ENCODE measurements around the gene ZNF423.

Gene ZNF423

GRCh38 chr16:49659356-49659755 lies 196.6 kb downstream of the ZNF423 start:
- DNase-seq: no peak

- no peak for DNase-seq
Observed at GRCh38 chr16:49658531-49658930, 197.4 kb downstream of the ZNF423 start.

- DNase-seq: no peak
Observed at GRCh38 chr16:49657736-49658465, 198.0 kb downstream of the ZNF423 start.

DNA sequence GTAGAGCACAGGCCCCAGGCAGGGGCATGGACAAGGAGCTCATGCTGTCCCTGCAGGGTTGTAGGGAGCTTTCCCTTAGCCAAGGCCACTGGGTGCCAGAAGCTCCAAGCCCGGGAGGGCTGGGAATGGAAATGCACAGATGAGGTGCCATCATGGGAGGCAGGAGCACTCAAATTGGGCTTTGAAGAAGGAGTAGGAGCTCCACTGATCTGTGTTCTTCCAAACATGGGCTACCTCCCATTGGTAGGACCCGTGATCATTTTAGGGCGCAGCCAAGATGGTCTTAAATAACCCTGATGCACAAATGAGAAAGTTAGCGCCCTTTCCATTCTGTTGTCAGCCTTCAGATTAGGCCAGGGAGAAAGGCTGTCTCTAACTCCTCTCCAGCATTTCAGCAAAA lies 201.5 kb downstream of the ZNF423 start:
- no peak for DNase-seq

DNA sequence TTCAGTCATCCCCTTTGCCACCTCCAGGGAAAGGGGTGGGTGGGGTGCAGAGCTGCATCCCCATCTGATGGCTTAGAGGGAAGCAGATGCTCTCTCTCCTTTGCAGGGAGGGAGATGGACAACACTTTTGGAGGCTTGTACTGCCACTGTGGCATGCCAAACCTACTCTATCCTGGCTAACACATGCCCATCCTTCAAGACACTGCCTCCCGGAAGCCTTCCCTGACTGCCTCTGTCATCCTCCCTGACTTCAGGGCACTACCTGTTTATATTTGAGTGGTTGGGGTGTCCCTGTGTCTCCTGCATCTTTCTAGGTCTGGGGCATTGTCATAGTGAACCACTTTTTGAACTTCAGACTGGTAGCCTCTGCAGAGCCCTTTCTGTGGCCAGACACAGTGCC lies 202.3 kb downstream of the ZNF423 start:
- no peak for DNase-seq

DNA sequence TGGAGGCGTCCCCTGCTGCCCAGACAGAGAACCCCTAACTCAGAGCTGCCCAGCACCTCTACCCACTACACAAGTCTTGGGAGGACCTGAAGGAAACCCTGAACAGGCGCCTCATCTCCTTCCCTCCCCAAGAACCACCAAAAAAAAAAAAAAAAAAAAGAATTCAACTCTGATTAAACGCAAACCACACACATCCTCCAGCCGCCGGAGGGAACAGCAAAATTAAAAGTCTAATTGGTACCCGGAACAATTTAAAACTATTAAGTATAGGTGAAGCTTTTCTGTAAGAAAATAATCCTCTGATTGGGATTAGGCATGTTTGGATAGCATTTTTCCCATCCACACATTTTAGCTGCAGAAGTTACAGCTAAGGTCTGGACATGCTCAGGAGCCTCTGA lies 202.7 kb downstream of the ZNF423 start:
- no peak for DNase-seq

DNA sequence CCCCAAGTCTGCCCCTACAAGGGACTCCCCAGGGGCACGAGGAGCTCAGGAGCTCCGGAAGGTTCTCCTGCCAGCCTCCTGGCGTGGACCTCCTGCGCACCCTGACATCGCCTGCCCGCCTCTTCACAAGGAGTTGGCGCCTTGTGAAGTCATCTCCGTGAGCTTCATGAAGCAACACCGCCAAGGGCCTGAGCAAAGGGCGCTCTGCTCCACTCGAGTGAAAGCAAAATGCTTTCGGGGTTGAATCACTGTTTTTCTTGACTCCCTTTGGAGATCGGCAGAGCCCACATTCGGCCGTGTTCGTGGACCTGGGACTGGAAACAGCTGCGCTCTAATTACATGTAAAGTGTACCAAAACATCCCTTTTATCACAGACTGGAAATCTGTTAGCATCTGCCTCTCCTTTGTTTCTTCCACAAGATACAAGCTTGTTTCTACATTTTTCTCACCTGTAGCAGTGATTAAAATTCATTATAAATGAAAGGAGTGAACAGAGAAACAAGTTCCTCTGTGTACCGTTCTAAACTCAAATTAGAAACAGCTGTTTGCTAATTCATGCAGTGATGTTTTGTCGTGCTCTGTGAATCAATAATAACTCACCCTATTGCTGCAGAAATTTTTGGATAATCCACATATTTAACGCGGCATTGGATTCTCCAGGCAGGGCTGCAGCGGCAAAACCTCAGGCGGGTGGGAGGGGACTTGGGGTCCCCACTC lies 203.3 kb downstream of the ZNF423 start:
- no peak for DNase-seq

- DNase-seq: no peak
Observed at GRCh38 chr16:49651996-49652395, 203.9 kb downstream of the ZNF423 start.

GRCh38 chr16:49651226-49651625 lies 204.7 kb downstream of the ZNF423 start:
- no peak for DNase-seq

DNA sequence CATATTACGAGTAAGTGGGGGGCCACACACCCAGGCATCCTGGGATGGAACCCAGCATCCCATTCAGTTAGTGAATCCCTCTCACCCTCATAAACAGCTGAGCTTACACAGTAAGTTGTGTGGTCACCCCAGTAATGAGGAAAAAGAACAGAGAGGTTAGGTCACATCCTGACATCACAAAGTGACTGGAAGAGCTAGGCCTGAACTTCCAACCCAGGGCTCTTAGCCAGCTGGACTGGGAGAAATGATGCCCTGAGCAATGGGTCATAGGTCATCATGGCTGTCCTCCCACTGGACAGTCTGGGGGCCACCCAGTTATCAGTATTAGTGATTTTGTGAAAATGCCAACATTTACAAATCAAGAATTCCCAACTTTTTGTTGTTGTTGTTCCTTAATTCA lies 205.3 kb downstream of the ZNF423 start:
- no peak for DNase-seq

DNA sequence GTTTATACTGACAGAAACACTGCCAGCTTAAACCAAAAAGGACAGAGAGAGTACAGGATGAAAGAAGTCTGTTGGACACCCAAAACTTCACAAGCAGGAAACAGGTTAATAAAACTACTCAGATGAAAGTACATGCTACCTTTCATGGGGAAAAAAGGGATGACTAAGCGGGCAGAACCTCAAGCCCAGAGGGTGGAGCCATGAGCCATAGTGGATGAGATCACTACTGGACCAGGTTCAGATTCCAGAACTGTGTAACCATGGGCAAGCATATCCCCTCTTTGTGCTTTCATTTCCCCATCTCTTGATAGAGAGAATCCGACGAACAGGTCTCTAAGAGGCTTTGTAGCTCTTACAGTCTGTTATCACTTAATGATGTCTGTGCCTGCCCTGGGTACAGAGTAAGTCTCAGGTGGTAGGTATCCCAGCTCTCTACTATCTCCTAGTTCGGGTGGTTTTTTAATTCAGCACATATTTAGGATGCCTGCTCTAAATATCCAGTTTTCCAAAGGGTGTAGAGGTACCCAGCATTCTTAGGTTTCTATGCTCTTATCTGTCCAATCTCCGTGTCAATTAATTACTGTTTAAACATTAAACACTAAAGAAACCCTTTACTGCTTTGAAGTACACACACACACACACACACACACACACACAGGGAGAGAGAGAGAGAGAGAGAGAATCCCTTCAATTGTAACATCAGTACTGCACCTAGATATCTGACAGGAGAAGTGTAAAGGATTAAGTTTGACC lies 206.7 kb downstream of the ZNF423 start:
- no peak for DNase-seq

GRCh38 chr16:49647673-49648072 lies 208.2 kb downstream of the ZNF423 start:
- DNase-seq: no peak

- DNase-seq: no peak
Observed at GRCh38 chr16:49645263-49645662, 210.6 kb downstream of the ZNF423 start.

GRCh38 chr16:49644145-49644463 lies 211.8 kb downstream of the ZNF423 start:
- no peak for DNase-seq

GRCh38 chr16:49643429-49644144 lies 212.3 kb downstream of the ZNF423 start:
- DNase-seq: no peak

DNA sequence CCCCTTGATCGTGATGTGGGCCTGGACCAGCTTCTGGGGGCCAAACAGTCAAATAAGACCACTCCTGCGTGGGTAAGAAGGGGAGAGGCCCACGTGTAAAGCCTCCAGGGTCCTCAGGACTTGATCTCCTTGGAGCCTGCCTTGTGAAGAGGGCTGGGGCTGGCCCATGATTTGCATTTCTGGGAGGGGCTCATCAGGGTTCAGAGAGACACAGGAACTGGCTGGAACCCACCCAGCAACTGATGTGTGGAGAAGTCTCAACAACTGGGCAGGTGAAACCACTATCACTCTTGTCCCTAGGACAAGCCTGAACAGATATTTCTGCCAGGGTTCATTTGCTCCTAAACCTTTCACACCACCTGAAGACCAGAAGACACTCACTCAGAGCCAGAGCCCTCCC lies 214.7 kb downstream of the ZNF423 start:
- no peak for DNase-seq

DNA sequence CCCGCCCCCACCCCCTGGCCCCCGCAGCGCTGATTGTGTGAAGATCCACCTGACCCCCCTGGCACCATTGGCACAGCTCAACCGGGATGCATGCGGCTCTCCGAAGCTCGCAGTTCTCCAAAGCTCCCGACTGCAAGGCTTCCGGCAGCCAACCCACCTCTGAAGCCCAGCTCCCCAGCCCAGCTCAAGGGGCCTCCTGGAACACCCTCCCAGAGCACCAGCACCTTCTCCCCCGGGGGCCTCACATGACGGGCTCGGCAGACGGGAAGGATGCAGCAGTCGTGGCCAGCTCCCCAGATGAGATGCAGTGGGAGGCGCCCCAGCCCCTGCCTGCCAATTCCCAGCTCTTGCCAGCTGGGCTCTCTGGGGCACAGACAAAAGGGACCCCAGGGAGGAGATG lies 215.3 kb downstream of the ZNF423 start:
- DNase-seq: peak; percentile 32

DNA sequence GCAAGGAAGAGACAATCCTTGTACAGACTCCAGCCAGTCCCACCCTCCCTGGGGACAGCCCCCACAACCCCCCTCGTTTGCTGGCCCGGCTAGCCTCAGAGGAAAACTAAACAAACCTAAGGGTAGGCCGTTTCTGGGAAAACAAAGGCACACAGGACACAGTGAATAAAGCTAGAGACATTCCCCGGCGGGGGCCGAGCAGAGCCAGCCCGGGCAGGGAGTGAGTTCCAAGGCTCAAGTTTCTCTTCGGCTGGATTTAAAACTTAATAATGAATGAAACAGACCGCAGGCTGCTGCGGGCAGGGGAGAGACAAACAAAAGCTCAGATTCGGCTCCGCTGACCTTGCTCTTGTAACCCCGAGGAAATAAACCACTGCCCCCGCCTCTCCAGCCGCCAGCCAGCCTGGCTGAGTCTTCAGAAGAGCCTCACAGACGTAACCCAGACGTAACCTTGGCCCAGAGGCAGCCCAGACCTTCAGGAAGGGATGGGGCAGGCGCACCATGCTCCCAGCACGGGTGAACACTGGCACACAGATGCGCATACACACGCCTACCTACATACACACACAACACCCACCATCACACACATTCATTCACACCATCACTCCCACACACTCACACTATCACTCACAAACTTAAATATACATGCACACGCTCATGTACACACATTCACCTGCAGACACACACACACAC lies 216.0 kb downstream of the ZNF423 start:
- no peak for DNase-seq

DNA sequence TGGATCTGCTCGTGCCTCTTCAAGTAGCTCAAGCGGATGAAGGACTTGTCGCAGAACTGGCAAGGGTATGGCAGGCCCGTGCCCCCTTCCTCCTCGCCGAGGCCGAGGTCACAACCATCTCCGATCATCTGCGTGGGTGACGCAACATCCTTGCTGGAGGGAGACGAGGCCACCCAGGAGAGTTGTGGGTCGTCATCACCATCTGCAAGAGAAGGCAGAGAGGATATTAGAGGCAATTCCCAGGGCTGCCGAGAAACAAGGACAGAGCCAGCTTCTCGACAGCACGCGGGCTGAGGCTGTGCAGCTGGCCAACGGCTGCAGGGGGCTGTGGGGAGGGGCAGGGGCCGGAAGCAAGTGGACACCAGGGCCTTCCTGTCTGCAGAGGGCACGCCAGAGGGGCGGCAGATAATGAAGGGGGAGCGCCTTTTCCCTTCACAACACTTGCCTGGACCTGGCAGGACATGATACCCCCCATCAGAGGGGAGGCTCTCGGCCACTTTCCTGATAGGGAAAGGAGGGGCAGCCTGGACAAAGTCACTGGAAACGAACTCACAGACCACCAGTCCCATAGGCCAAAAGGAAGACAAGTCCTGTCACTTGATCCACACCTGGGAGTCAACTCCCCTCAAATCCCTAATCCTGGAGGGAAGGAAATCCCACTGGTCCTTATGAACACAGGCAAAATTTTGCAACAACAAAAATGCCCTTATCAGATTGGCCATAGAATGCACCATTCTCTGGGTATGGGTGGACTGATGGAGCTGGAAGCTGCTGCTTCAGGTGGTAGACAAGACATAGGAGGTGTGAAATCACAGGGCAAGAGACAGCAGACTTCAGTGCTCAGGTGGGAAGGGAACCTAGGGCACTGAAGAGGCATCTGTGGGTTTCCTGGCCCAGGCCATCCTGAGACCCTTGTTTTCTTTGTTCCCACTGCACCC lies 217.0 kb downstream of the ZNF423 start:
- DNase-seq: no peak

DNA sequence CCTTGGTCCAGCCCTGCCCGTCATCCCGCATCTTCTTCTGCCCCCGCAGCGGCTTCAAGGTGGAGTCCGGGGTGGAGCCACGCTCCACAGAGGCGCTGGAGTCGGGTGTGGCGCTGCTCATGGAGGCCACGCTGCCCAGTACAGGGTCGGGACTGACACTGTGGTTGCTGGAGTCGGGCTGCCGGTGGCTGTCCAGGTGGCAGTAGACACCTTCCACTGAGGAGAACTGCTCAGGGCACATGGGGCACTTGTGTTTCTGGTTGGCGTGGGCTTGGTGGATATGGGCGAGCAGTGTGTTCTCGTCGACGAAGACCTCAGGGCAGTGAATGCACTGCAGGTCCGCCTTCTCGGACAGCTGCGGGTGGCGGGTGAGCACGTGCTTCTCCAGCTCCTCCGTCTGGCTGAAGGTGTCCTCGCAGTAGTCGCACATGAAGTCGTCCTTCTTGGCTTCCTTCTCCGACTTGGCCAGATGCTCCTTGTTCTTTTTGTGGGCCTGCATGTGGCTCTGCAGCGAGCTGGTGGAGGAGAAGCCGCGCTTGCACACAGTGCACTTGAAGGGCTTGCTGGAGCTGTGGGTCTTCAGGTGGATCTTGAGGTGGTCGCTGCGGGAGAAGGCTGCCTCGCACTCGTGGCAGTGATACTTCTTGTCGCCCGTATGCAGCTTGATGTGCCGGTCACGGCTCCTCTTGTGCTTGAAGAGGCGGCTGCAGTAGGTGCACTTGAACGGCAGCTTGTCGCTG lies 217.8 kb downstream of the ZNF423 start:
- DNase-seq: no peak

DNA sequence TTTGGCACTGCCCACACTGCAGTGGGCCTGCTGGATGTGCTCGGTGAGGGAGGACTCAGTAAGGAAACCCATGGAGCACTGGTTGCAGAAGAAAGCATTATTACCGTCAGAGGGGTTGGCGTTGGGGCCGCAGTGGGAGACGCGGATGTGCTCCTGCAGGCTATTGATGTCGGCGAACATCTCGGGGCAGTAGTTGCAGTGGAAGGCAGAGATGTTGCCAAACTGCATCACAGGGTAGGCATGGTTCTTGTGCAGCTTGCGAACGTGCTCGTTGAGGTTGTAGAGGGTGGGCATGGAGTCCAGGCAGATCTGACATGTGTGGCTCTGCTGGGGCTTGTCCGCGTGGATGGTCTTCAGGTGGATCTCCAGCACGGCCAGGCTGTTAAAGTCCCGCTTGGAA lies 218.4 kb downstream of the ZNF423 start:
- no peak for DNase-seq

Data from NCI-H2171 (cell line).